ENCODE results near the gene IFT25.
"Not testable (repeated sequence)": the region's sequence is repeated elsewhere in the genome, so short reads cannot be mapped to it uniquely, and the experiment has no call there.

The IFT25 gene

GRCh38 chr1:53889304-53890298, 55.9 kb downstream of the IFT25 start, which contains the start of gene YIPF1:
Gene YIPF1 (minus strand): TSS chr1:53889797. CDS start chr1:53888937, 860 bp downstream.
- peak; percentile 32 to 96 (median 84) for DNase-seq

- no peak for DNase-seq
Observed at GRCh38 chr1:53888681-53889080, 56.8 kb downstream of the IFT25 start.

GRCh38 chr1:53883600-53883999, 61.9 kb downstream of the IFT25 start:
- DNase-seq, result not testable (repeated sequence)

- DNase-seq, result not testable (repeated sequence)
Observed at GRCh38 chr1:53881853-53882252, 63.6 kb downstream of the IFT25 start.

GRCh38 chr1:53878492-53879105, 66.9 kb downstream of the IFT25 start:
- no peak for DNase-seq

- not testable (repeated sequence) for DNase-seq
Observed at GRCh38 chr1:53875150-53875549, 70.3 kb downstream of the IFT25 start.

GRCh38 chr1:53871773-53872484, 73.6 kb downstream of the IFT25 start:
- no peak for DNase-seq
